HEK293 (cell line): ENCODE results near the gene OR10G3.

Experiments
- CTCF ChIA-PET: fragments of 350-600 bp; formaldehyde crosslinking; extraction: SDS; loops from one replicate; lab custom pipeline; 2021; ENCODE audit warnings: antibody characterized with exemption; lab: Yijun Ruan, JAX
- POLR2A ChIA-PET: fragments of 300-600 bp; formaldehyde crosslinking; extraction: SDS; loops from one replicate; lab custom pipeline; 2020; ENCODE audit warnings: antibody characterized with exemption, inconsistent platforms; lab: Yijun Ruan, JAX
- H3K27ac ChIP-seq: fragments of 200-500 bp; sonication (Bioruptor generic); 2 replicates; pipeline ENCODE4 v1.5.1; 2014; ENCODE audit warnings: low read depth, low read length, control low read depth, inconsistent platforms; ENCODE audit errors: extremely low read depth
- H3K36me3 ChIP-seq, 2 experiments: fragments of 200-500 bp in 1 of 2; sonication (Bioruptor generic) in 1 of 2; 1 replicate in 1 of 2; 2 replicates in 1 of 2; pipeline ENCODE4 v1.5.1; 2014 to 2017; ENCODE audit warnings: inconsistent platforms in 2 of 2, low read length in 2 of 2; ENCODE audit not compliant: control insufficient read depth in 2 of 2, insufficient read depth in 1 of 2
- H3K4me1 ChIP-seq: fragments of 200-500 bp; sonication (Bioruptor generic); 2 replicates; pipeline ENCODE4 v1.5.1; 2014; ENCODE audit warnings: mild to moderate bottlenecking, low read length, inconsistent platforms; ENCODE audit not compliant: control insufficient read depth, insufficient read depth
- H3K4me3 ChIP-seq: 2 replicates; pipeline ENCODE4 v1.5.1; 2011; ENCODE audit warnings: low read depth, mild to moderate bottlenecking, control low read depth, low read length, moderate library complexity
- H3K9me3 ChIP-seq: fragments of 200-500 bp; sonication (Bioruptor generic); 2 replicates; pipeline ENCODE4 v1.5.1; 2014; ENCODE audit warnings: low read depth, low read length, inconsistent platforms; ENCODE audit not compliant: control insufficient read depth, insufficient read depth
- EGR2 ChIP-seq: fragments of 450-650 bp; formaldehyde crosslinking; IDR thresholded peaks from 2 replicates; pipeline ENCODE4 v1.5.1; 2016; ENCODE audit warnings: low read depth, missing biosample characterization, missing genetic modification characterization
- GLI2 ChIP-seq: fragments of 450-650 bp; formaldehyde crosslinking; IDR thresholded peaks from 2 replicates; pipeline ENCODE4; 2017; ENCODE audit warnings: missing biosample characterization, missing genetic modification characterization, low read depth, borderline replicate concordance
- GLIS1 ChIP-seq: fragments of 450-650 bp; formaldehyde crosslinking; IDR thresholded peaks from 2 replicates; pipeline ENCODE4 v1.5.1; 2016; ENCODE audit warnings: missing biosample characterization, missing genetic modification characterization
- KLF1 ChIP-seq: fragments of 450-650 bp; formaldehyde crosslinking; IDR thresholded peaks from 2 replicates; pipeline ENCODE4 v1.5.1; 2016; ENCODE audit warnings: missing biosample characterization, missing genetic modification characterization
- KLF8 ChIP-seq: fragments of 450-650 bp; formaldehyde crosslinking; IDR thresholded peaks from 2 replicates; pipeline ENCODE4 v1.5.1; 2016; ENCODE audit warnings: missing biosample characterization, missing genetic modification characterization
- MZF1 ChIP-seq: fragments of 450-650 bp; formaldehyde crosslinking; IDR thresholded peaks from 2 replicates; pipeline ENCODE4 v1.5.1; 2017; ENCODE audit warnings: missing biosample characterization, missing genetic modification characterization, borderline replicate concordance
- PATZ1 ChIP-seq: fragments of 450-650 bp; formaldehyde crosslinking; IDR thresholded peaks from 2 replicates; pipeline ENCODE4 v1.5.1; 2016; ENCODE audit warnings: missing biosample characterization, missing genetic modification characterization
- PRDM1 ChIP-seq: fragments of 450-650 bp; formaldehyde crosslinking; IDR thresholded peaks from 2 replicates; pipeline ENCODE4; 2016; ENCODE audit warnings: missing biosample characterization, missing genetic modification characterization
- SETDB1 ChIP-seq: IDR thresholded peaks from one replicate; pipeline ENCODE4 v1.6.1; 2017; ENCODE audit warnings: mild to moderate bottlenecking, low read length, moderate library complexity, mixed read lengths; ENCODE audit not compliant: insufficient read length
- ZBTB21 ChIP-seq: fragments of 450-650 bp; formaldehyde crosslinking; IDR thresholded peaks from 2 replicates; pipeline ENCODE4 v1.5.1; 2017; ENCODE audit warnings: missing biosample characterization, missing genetic modification characterization
- ZEB2 ChIP-seq: fragments of 450-650 bp; formaldehyde crosslinking; IDR thresholded peaks from 2 replicates; pipeline ENCODE4 v1.5.1; 2016; ENCODE audit warnings: missing biosample characterization, missing genetic modification characterization
- ZNF211 ChIP-seq: fragments of 450-650 bp; formaldehyde crosslinking; IDR thresholded peaks from 2 replicates; pipeline ENCODE4 v1.5.1; 2016; ENCODE audit warnings: low read depth, missing biosample characterization, missing genetic modification characterization
- ZNF302 ChIP-seq: fragments of 450-650 bp; formaldehyde crosslinking; IDR thresholded peaks from 2 replicates; pipeline ENCODE4 v1.5.1; 2016; ENCODE audit warnings: missing biosample characterization, missing genetic modification characterization, low read depth
- ZNF394 ChIP-seq: fragments of 450-650 bp; formaldehyde crosslinking; IDR thresholded peaks from 2 replicates; pipeline ENCODE4 v1.5.1; 2016; ENCODE audit warnings: missing biosample characterization, missing genetic modification characterization, mild to moderate bottlenecking, moderate library complexity, borderline replicate concordance
- ZNF596 ChIP-seq: fragments of 450-650 bp; IDR thresholded peaks from 2 replicates; pipeline ENCODE4 v1.5.0; 2018; ENCODE audit warnings: missing biosample characterization, mild to moderate bottlenecking, missing genetic modification characterization, moderate library complexity
- ZNF600 ChIP-seq: fragments of 450-650 bp; formaldehyde crosslinking; IDR thresholded peaks from 2 replicates; pipeline ENCODE4 v1.5.1; 2016; ENCODE audit warnings: missing biosample characterization, missing genetic modification characterization
- ZNF610 ChIP-seq: fragments of 450-650 bp; formaldehyde crosslinking; IDR thresholded peaks from 2 replicates; pipeline ENCODE4 v1.5.1; 2016; ENCODE audit warnings: missing biosample characterization, missing genetic modification characterization, borderline replicate concordance
- ZNF629 ChIP-seq: fragments of 450-650 bp; formaldehyde crosslinking; IDR thresholded peaks from 2 replicates; pipeline ENCODE4 v1.5.1; 2017; ENCODE audit warnings: missing biosample characterization, missing genetic modification characterization
- ZNF639 ChIP-seq: fragments of 450-650 bp; formaldehyde crosslinking; IDR thresholded peaks from 2 replicates; pipeline ENCODE4 v1.5.1; 2016; ENCODE audit warnings: missing biosample characterization, missing genetic modification characterization
- ZNF785 ChIP-seq: fragments of 450-650 bp; formaldehyde crosslinking; IDR thresholded peaks from 2 replicates; pipeline ENCODE4 v1.5.1; 2016; ENCODE audit warnings: missing biosample characterization, missing genetic modification characterization
- ZSCAN16 ChIP-seq: fragments of 450-650 bp; formaldehyde crosslinking; IDR thresholded peaks from 2 replicates; pipeline ENCODE4 v1.5.1; 2016; ENCODE audit warnings: missing biosample characterization, missing genetic modification characterization
- TF ChIP-seq, protein P1 (sequence below): fragments of 450-650 bp; formaldehyde crosslinking; IDR thresholded peaks from 2 replicates; pipeline ENCODE4 v1.5.1; 2016; ENCODE audit warnings: missing biosample characterization, missing genetic modification characterization
- TF ChIP-seq, protein P2 (sequence below): fragments of 450-650 bp; formaldehyde crosslinking; IDR thresholded peaks from 2 replicates; pipeline ENCODE4 v1.5.1; 2016; ENCODE audit warnings: missing biosample characterization, missing genetic modification characterization

Gene OR10G3

DNA sequence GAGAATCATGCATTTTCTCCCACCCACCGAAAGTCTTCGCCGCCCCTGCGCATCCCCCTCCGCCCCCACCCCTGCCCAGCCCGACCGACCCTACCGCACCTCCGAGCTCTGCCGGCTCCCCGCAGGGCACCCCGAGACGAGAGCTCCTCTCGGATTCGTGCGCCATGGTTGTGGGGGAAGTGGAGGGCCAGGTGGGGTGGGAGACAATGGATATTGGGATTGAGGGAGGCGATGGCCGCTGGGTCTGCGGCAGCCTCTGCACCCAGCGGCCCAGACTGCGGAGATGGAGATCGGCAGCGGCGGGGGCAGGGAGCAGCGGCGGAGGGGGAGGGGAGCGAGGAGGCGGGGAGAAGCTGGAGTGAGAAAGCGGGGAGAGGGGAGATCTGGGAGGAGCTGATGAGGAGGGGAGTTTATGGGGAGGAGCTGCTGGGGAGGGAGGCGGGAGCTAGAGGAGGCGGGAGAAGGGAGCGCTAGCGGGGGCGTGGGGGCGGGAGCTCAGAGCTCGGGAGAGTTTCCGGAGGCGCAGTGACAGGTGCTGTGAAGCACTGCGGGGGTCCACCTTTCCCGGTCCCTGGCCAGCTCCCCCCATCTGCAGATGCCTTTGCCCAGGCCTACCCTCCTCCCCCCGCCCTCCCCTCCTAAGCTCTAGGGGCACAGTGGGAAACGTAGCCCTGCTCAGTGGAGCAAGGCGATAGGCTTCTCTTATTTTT lies 53.8 kb downstream of the OR10G3 start, which contains the start of gene SALL2 (continued):
- TF ChIP-seq ZNF302: no peak
- TF ChIP-seq PATZ1 (tag by site-specific recombination): peak; percentile 99
- no peak for TF ChIP-seq ZNF600 (tag by site-specific recombination)
- TF ChIP-seq ZNF394 (tag by site-specific recombination): peak; percentile 100
- TF ChIP-seq GLI2: no peak
- no peak; the same call in 1 of the 2 replicates for TF ChIP-seq ZNF610 (tag by site-specific recombination)
- TF ChIP-seq, protein P1, sequence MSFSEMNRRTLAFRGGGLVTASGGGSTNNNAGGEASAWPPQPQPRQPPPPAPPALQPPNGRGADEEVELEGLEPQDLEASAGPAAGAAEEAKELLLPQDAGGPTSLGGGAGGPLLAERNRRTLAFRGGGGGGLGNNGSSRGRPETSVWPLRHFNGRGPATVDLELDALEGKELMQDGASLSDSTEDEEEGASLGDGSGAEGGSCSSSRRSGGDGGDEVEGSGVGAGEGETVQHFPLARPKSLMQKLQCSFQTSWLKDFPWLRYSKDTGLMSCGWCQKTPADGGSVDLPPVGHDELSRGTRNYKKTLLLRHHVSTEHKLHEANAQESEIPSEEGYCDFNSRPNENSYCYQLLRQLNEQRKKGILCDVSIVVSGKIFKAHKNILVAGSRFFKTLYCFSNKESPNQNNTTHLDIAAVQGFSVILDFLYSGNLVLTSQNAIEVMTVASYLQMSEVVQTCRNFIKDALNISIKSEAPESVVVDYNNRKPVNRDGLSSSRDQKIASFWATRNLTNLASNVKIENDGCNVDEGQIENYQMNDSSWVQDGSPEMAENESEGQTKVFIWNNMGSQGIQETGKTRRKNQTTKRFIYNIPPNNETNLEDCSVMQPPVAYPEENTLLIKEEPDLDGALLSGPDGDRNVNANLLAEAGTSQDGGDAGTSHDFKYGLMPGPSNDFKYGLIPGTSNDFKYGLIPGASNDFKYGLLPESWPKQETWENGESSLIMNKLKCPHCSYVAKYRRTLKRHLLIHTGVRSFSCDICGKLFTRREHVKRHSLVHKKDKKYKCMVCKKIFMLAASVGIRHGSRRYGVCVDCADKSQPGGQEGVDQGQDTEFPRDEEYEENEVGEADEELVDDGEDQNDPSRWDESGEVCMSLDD (tag by site-specific recombination): peak; percentile 91
- no peak for TF ChIP-seq ZNF596 (tag by site-specific recombination)
- peak; percentile 49; the same call in 1 of the 2 replicates for TF ChIP-seq ZNF629 (tag by site-specific recombination)
- peak; percentile 42; the same call in 1 of the 2 replicates for TF ChIP-seq KLF1 (tag by site-specific recombination)
- TF ChIP-seq ZNF639: peak; percentile 76; the same call in 1 of the 2 replicates
- TF ChIP-seq ZEB2 (tag by site-specific recombination): peak; percentile 76; the same call in 1 of the 2 replicates
- peak; percentile 44; the same call in 1 of the 2 replicates for TF ChIP-seq PRDM1 (tag by site-specific recombination)
- peak; percentile 86 for TF ChIP-seq KLF8 (tag by site-specific recombination)
- peak; percentile 17; the same call in 1 of the 2 replicates for TF ChIP-seq MZF1 (tag by site-specific recombination)
- peak; percentile 90 for TF ChIP-seq EGR2 (tag by site-specific recombination)

DNA sequence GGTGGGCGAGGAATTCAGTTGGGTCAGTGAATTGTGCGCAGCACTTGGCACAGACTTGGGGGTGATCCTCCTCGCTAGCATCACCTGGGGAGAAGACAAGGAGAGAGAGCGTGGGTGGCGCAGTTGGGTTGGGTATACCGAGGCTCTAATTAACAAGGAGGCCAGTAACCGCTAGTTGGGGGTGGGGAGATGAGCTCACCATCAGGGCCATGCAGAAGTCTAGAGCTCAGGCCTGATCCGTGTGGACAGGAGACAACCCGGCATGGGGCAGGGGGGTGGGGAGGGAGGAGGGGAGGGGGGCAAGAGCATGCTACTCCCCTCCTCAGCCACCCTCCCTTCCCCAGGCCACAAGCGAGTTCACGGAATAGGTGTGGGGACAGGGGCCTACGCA lies 54.3 kb downstream of the OR10G3 start:
- H3K36me3 ChIP-seq: peaks cover 3 to 41% of the 10 kb centered on the region in 2 experiments; a peak in 2 of 3 replicates
- H3K9me3 ChIP-seq: no peaks in the 10 kb centered on the region
- POLR2A ChIA-PET: interaction anchor here (0.5 to 2.6 kb wide), 18 partner anchors 9 to 397 kb away, joined by 3 to 71 read pairs (median 5); partner anchors contain the start of genes CHD8 and METTL3
- peak overlapping the region; percentile 66; the same call in 1 of the 2 replicates for H3K27ac ChIP-seq
- H3K4me3 ChIP-seq: peak overlapping the region; percentile 81
- peaks cover 17% of the 10 kb centered on the region for H3K4me1 ChIP-seq
- CTCF ChIA-PET: interaction anchor here (0.6 to 1.6 kb wide), 3 partner anchors 27 to 402 kb away, joined by 3 to 9 read pairs (median 4); partner anchors contain the start of gene TOX4
- TF ChIP-seq, protein P2, sequence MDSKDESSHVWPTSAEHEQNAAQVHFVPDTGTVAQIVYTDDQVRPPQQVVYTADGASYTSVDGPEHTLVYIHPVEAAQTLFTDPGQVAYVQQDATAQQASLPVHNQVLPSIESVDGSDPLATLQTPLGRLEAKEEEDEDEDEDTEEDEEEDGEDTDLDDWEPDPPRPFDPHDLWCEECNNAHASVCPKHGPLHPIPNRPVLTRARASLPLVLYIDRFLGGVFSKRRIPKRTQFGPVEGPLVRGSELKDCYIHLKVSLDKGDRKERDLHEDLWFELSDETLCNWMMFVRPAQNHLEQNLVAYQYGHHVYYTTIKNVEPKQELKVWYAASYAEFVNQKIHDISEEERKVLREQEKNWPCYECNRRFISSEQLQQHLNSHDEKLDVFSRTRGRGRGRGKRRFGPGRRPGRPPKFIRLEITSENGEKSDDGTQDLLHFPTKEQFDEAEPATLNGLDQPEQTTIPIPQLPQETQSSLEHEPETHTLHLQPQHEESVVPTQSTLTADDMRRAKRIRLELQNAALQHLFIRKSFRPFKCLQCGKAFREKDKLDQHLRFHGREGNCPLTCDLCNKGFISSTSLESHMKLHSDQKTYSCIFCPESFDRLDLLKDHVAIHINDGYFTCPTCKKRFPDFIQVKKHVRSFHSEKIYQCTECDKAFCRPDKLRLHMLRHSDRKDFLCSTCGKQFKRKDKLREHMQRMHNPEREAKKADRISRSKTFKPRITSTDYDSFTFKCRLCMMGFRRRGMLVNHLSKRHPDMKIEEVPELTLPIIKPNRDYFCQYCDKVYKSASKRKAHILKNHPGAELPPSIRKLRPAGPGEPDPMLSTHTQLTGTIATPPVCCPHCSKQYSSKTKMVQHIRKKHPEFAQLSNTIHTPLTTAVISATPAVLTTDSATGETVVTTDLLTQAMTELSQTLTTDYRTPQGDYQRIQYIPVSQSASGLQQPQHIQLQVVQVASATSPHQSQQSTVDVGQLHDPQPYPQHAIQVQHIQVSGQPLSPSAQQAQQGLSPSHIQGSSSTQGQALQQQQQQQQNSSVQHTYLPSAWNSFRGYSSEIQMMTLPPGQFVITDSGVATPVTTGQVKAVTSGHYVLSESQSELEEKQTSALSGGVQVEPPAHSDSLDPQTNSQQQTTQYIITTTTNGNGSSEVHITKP: no peak
- no peak for TF ChIP-seq ZSCAN16 (tag by site-specific recombination)
- no peak for TF ChIP-seq ZNF211 (tag by site-specific recombination)
- TF ChIP-seq GLIS1 (tag by site-specific recombination): peak; percentile 42; the same call in 1 of the 2 replicates
- no peak for TF ChIP-seq SETDB1
- TF ChIP-seq ZNF785: no peak
- TF ChIP-seq ZBTB21 (tag by site-specific recombination): no peak
- TF ChIP-seq, protein P1 (tag by site-specific recombination): no peak
